ENCODE data around the gene SCGB2A2. TPM values are rescaled to one million over a fixed set of nuclear protein-coding genes. Genes with fewer than 3 reads are reported as not detected.

The SCGB2A2 gene
- total RNA-seq, 6 experiments from 2014 or later = not detected

DNA sequence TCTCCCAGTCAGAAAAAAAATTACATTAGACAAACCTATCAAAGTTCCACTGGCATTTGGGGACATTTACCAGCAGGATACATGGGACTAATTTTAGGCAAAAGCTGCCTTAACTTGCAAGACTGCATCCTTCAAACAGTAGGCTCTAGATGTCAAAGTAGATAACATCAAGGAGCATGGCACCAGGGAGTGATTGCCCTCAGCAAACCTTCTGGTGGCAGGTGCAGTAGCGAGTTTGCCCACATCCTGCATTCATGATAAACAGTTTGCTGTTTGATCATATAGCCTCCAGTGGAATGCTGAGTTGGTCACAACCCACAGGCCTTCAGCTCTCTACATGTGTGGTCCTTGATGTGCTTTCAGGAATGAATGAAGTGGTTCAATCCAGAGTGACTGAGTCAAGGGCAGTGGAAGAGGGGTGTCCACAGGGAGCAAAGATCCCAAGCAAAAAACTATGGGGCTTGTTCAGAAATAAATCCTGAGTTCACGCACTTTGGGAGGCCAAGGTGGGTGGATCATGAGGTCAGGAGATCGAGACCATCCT is 15.9 kb upstream of the SCGB2A2 start:
- Mint-ChIP-seq H3K27ac (no peak overlapping the region), H3K4me1 (ENCODE audit: low read depth) (peaks cover 8% of the 10 kb centered on the region), H3K27me3 (ENCODE audit: insufficient read depth) (peaks cover 4% of the 10 kb centered on the region), H3K9me3 (peaks cover 21% of the 10 kb centered on the region), H3K36me3 (ENCODE audit: low read depth) (peaks cover 9% of the 10 kb centered on the region; the same call in 1 of the 2 replicates), H3K4me3 (no peak overlapping the region)
- no peak for DNase-seq
- TF ChIP-seq, protein P1, sequence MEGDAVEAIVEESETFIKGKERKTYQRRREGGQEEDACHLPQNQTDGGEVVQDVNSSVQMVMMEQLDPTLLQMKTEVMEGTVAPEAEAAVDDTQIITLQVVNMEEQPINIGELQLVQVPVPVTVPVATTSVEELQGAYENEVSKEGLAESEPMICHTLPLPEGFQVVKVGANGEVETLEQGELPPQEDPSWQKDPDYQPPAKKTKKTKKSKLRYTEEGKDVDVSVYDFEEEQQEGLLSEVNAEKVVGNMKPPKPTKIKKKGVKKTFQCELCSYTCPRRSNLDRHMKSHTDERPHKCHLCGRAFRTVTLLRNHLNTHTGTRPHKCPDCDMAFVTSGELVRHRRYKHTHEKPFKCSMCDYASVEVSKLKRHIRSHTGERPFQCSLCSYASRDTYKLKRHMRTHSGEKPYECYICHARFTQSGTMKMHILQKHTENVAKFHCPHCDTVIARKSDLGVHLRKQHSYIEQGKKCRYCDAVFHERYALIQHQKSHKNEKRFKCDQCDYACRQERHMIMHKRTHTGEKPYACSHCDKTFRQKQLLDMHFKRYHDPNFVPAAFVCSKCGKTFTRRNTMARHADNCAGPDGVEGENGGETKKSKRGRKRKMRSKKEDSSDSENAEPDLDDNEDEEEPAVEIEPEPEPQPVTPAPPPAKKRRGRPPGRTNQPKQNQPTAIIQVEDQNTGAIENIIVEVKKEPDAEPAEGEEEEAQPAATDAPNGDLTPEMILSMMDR (IDR thresholded peaks at IDR 0.05) = no peak

GRCh38 chr11:62256281-62256680 is 13.7 kb upstream of the SCGB2A2 start:
- Mint-ChIP-seq H3K27me3 (ENCODE audit: insufficient read depth) (peaks cover 7% of the 10 kb centered on the region; the same call in 1 of the 2 replicates), H3K36me3 (ENCODE audit: low read depth) (peaks cover 9% of the 10 kb centered on the region; the same call in 1 of the 2 replicates), H3K4me1 (ENCODE audit: low read depth) (peaks cover 8% of the 10 kb centered on the region), H3K9me3 (peaks cover 19% of the 10 kb centered on the region), H3K27ac (no peak overlapping the region), H3K4me3 (no peak overlapping the region)
- TF ChIP-seq, protein P1 (IDR thresholded peaks at IDR 0.05) = no peak
- DNase-seq = no peak

DNA sequence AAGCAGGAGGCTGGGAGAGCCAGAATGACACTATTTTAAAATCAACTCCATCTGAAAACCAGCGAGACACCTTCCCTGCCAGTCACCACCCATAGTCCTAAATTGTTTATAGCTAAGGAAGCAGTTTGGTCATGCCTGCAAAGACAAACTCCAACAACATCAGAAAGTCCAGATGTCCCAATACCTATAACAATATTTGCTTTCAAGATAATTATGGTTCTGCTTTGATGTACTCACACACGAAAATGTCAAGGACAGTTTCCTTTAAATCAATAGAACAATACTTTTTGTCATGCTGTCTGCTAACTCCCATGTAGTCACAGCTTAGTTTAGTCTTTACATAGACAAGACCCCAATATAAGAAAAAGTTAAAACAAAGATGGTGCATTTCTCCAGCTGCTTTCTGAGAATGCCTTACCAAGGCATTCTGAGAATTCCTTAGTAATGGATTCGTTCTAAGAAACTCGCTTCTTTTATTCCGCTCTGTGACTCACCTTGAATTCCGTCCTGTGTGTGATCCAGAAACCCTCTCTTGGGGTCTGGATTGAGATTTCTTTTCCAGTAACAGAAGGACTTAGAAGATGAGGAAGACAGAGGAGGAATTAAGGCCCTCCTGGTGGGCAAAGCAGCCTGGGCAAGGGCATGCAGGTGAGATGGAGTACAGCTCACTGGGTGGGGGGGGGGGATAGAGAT is 9.6 kb upstream of the SCGB2A2 start:
- H3K4me1 Mint-ChIP-seq (ENCODE audit: low read depth) = peaks cover 19% of the 10 kb centered on the region
- H3K36me3 Mint-ChIP-seq (ENCODE audit: low read depth) = no peaks in the 10 kb centered on the region
- TF ChIP-seq, protein P1 (IDR thresholded peaks at IDR 0.05) = no peak
- H3K27ac Mint-ChIP-seq = no peak overlapping the region
- H3K27me3 Mint-ChIP-seq (ENCODE audit: insufficient read depth) = peaks cover 7% of the 10 kb centered on the region; the same call in 1 of the 2 replicates
- no peak for DNase-seq
- no peaks in the 10 kb centered on the region for H3K9me3 Mint-ChIP-seq
- no peak overlapping the region for H3K4me3 Mint-ChIP-seq

- no peak for DNase-seq
- Mint-ChIP-seq H3K4me3 (no peak overlapping the region), H3K4me1 (ENCODE audit: low read depth) (peaks cover 19% of the 10 kb centered on the region), H3K36me3 (ENCODE audit: low read depth) (no peaks in the 10 kb centered on the region), H3K27ac (no peak overlapping the region), H3K27me3 (ENCODE audit: insufficient read depth) (peaks cover 13% of the 10 kb centered on the region), H3K9me3 (no peaks in the 10 kb centered on the region)
- TF ChIP-seq, protein P1 (IDR thresholded peaks at IDR 0.05) = no peak
Observed at GRCh38 chr11:62264004-62264403, 6.0 kb upstream of the SCGB2A2 start.

DNA sequence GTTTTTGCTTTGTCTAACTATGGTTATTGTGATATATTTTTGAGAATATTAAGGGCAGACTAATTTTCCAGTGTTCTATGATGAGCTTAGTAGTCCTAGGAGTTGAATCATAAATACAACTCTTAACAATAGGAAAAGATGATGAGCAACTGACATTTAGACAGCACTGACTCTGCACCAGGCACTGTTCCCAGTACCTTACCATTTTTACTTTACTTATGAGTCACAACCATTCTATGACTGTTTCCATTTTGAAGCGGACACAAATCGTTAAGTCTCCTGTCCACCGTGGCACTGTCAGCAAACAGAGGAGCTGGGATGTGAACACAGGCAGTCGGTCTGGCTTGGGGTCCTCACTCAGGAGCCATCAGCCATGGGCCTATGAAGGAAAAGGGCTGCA is 3.4 kb upstream of the SCGB2A2 start:
- Mint-ChIP-seq H3K27me3 (ENCODE audit: insufficient read depth) (peaks cover 10% of the 10 kb centered on the region), H3K9me3 (no peaks in the 10 kb centered on the region), H3K4me1 (ENCODE audit: low read depth) (peaks cover 19% of the 10 kb centered on the region), H3K27ac (no peak overlapping the region), H3K36me3 (ENCODE audit: low read depth) (no peaks in the 10 kb centered on the region), H3K4me3 (no peak overlapping the region)
- TF ChIP-seq, protein P1 (IDR thresholded peaks at IDR 0.05) = no peak
- DNase-seq = no peak
